HG02678 (cell line): ENCODE measurements around the gene KCNH2.
"Not testable (repeated sequence)": the region's sequence is repeated elsewhere in the genome, so short reads cannot be mapped to it uniquely, and the experiment has no call there.

ENCODE experiments used
- ATAC-seq: cut with Tn5 transposase; IDR thresholded peaks from one replicate; pipeline ENCODE4 v1.9.1; 2021; ENCODE audit warnings: mild to moderate bottlenecking, moderate library complexity; ENCODE audit not compliant: unreplicated experiment

KCNH2 gene, protein sequence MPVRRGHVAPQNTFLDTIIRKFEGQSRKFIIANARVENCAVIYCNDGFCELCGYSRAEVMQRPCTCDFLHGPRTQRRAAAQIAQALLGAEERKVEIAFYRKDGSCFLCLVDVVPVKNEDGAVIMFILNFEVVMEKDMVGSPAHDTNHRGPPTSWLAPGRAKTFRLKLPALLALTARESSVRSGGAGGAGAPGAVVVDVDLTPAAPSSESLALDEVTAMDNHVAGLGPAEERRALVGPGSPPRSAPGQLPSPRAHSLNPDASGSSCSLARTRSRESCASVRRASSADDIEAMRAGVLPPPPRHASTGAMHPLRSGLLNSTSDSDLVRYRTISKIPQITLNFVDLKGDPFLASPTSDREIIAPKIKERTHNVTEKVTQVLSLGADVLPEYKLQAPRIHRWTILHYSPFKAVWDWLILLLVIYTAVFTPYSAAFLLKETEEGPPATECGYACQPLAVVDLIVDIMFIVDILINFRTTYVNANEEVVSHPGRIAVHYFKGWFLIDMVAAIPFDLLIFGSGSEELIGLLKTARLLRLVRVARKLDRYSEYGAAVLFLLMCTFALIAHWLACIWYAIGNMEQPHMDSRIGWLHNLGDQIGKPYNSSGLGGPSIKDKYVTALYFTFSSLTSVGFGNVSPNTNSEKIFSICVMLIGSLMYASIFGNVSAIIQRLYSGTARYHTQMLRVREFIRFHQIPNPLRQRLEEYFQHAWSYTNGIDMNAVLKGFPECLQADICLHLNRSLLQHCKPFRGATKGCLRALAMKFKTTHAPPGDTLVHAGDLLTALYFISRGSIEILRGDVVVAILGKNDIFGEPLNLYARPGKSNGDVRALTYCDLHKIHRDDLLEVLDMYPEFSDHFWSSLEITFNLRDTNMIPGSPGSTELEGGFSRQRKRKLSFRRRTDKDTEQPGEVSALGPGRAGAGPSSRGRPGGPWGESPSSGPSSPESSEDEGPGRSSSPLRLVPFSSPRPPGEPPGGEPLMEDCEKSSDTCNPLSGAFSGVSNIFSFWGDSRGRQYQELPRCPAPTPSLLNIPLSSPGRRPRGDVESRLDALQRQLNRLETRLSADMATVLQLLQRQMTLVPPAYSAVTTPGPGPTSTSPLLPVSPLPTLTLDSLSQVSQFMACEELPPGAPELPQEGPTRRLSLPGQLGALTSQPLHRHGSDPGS

DNA sequence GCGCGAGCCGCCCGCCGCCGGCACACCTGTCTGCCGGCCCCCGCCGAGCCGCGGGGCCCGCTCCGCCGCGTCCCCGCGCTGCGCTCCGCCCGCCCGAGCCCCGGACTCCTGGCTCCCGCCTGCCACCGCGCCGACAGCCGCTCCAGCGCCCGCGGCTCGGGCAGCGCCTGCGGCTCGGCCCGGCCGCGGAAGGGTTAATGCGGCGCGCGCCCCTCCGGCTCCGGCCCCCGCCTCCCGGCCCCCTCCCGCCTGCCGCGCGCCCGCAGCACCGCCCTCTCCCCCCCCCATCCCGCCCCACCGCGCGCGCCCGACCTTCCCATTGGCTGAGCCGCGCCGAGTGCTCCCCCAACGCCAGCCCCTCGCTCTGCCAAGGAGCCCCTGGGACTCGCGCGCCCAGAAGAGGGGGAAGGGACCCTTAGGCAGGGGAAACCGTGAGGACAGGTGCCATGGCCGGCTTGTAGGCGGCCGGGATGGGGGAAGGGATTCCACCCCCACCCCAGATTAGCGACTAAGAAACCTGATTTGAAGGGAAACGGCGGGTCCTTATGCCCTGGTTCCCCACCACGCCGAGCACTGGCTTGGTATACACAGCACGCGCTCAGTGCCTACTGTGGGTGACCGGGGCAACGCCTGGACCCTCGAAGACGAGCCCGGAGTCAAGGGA lies at the start of gene KCNH2:
TSS of gene KCNH2 (minus strand) at position 196 of the 664 bp plus-strand sequence. CDS start 408 bp downstream, outside the sequence.
- ATAC-seq = no peak

GRCh38 chr7:151027728-151028130 lies 49.6 kb upstream of the KCNH2 start:
- ATAC-seq = peak; percentile 1

- not testable (repeated sequence) for ATAC-seq
These were observed 48.9 kb upstream of the KCNH2 start for GRCh38 chr7:151026771-151027727.

DNA sequence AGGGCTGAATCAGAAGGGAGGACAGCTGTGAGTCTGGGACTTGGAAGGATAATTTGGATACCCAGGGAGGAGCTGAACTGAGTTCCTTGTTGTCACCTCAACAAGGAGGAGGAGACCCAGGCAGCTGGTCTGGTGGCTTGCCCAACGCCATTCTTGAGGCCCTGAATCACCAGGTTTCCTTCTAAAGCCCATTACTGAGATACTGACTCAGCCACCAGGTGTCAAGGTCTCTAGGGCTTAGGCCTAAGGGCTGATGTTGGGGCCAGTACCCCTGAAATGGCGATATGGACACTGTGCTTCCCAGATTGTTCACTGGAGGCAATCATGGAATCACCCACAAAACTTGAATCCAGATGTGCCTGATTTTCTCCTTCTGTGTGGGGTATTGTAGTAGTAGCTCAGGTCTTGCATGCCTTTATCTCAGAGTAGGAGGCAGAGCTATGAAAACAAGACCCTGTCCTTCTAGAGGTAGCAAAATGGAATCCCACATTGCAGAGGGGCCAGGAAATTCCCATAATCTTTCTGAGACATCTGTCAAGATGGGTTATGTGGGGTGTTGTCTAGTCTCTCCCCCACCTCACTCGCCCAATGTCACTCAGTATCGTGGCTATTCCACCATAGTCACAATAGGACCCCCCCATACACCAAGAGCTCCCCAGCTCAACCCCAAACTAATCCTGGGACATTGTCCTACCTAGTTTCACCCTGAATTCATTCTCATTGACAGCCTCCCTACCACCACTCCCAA lies 48.0 kb upstream of the KCNH2 start:
- no peak for ATAC-seq

DNA sequence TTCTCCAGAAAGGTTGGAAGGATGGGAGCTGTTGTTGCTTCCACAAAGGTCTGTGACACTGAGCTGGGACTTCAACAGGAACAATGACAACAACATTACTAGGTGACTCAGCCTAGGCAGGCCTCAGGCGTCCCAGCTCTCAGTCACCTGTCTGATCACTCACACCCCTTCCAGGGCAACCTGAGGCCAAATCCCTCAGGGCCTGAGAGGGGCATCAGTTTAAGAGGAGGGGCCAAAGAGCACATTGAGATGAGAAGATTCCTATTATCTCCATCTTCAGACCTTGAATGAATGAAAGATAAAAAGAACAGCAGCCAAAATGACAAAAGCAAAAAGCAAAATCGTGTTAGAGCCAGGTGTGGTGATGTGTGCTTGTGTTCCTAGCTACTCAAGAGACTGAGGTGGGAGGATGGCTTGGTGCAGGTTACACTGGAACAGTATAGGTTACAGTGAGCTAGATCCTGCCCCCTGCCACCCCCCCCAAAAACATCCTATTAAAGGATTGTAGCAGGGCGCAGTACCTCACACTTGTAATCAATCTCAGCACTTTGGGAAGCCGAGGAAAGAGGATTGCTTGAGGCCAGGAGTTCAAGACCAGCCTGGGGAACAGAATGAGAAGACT lies 46.4 kb upstream of the KCNH2 start, which contains the start of gene ATG9B:
TSS of gene ATG9B (minus strand) at position 60 of the 622 bp plus-strand sequence. CDS start 71 bp downstream, outside the sequence.
- ATAC-seq = no peak

- no peak for ATAC-seq
These were observed 45.1 kb upstream of the KCNH2 start for GRCh38 chr7:151023232-151023631.

DNA sequence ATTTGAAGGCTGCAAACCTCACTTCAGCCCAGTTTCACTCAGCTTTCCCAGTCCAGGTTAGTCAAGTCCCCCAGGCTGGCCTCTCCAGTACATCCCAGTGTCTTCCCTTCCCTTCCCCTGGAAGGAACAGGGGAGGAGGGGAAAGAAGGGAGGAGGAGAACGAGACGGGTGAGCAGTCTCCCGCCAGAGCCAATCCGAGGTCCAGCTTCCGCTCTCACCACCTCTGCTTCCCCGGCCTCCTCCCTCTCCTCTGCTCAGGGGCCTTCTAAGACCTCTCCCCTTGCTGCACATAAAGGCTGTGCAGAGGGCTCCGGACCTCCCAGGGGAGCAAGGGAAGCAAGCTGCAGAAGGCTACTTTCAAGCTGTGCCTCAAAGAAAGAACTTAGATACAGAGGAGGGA lies 42.1 kb upstream of the KCNH2 start:
- no peak for ATAC-seq

DNA sequence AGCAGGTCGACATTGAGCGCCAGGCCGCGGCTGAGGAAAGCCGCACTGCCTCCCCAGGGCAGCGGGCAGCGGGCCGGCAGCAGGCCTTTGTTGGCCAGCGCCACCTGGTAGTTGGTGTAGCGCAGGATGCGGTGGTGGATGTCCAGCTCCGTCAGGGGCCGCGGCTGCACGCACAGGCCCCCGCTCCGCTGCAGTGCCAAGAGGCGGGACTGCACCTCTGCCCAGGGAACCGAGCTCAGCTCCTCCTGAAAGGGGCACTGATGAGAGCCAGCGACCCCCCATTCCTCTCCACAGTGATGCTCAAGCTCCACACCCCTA lies 41.0 kb upstream of the KCNH2 start:
- no peak for ATAC-seq

GRCh38 chr7:151018421-151019129 lies 40.5 kb upstream of the KCNH2 start:
- ATAC-seq = no peak

DNA sequence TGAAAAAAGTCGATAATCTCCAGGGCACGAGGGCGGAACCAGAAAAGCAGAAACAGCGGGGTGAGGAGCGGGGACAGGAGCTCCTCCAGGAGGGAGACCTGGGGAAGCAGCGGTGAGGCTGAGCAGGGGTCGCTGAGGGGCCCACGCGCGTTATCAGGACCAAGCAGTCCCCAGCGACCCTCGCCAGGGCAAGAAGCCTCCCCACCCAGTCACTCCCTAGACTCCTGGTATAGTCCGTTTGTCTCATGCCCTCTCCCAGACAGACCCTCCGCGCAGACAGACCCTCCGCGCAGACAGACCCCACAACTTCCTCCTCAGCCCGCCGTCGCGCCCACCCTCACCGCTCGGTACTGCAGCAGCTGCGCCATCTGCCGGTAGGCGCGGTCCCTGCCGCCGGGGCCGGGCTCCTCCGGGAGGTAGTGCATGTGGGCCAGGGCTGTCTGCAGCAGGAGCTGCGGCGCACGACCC lies 39.9 kb upstream of the KCNH2 start:
- ATAC-seq = peak; percentile 73

DNA sequence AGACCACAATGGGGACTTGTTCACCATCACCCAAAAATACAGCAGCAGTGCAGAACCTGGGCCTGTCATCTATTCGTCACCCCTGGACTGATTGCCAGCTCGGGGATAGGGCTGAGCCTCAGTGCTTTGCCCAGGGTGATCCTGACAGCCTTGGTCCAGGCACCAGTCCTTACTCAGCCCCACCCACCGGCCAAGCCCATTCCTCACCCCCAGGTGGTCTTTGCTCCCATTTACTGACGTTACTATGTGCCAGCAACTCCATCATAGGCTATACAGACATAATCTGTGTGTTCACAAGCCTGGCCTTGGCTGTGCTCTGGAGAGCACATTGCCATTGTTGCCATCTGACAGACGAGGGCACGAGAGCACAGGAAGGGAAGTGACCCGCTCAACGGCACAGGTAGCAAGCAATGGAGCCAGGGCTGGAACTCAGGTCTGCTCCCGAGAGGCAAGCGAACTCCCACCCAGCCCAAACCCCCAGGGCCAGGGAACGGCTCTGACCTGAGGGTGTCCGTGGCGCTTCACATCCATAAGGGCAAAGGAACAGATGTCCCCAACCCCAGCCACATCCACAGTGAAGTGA lies 39.3 kb upstream of the KCNH2 start:
- no peak for ATAC-seq

DNA sequence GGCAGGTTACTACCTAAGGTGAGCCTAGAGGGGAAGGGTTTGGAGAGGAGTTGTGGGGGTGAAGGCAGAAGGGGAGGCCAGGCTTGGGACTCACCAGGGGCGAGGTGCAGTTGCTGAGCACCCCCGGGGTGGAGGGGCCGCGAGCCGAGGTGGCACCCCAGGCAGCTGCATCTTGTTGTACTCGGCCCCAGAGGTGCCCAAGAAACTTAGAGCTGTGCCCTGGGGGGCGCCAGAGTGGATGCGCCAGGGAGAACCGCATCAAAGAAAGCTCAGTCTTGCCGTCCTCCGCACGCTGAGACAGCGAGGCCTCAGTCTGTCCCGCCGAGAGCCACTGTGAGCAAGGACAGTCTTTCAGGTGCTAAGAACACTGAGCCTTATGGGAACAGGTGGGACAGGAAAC lies 38.8 kb upstream of the KCNH2 start:
- ATAC-seq = no peak

DNA sequence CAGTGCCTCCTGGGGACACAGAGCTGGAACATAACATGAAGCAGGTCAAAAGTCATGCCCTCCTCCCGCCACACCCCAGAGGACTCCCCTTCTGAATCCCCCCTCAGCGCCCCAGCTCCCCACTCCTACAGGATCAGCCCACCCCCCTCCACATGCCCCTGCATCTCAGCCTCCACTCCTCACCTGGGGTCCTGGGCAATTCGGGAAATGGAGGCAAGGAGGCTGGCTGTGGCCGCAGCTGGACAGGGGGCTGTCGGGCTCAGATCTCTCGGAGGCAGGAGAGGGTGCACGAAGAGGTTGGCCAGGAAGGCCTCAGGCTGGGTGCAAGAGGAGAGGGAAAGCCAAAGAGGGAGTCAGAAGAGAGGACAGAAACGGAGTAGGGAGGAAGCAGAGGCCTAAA lies 38.4 kb upstream of the KCNH2 start:
- no peak for ATAC-seq

DNA sequence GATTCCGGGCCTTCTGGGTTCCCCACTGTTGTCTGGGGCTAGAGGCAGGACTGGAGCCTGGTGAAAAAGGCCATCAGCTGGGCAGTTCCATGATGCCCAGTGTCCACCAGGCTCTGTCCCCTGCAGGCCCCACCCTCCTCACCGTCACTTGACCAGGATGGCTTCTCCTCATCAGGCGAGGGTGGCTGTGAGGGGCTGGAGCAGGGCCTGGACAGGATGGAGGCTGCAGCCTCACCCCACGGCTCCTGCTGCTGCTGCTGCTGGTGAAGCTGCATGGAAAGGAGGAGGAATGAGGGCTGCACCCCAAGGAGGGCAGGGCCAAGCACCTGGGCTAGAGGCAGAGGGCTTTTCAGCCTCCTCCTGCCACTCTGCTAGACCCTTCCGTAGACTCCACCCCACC lies 37.8 kb upstream of the KCNH2 start:
- ATAC-seq = no peak

- ATAC-seq = no peak
These were observed 36.8 kb upstream of the KCNH2 start for GRCh38 chr7:151014950-151015349.

DNA sequence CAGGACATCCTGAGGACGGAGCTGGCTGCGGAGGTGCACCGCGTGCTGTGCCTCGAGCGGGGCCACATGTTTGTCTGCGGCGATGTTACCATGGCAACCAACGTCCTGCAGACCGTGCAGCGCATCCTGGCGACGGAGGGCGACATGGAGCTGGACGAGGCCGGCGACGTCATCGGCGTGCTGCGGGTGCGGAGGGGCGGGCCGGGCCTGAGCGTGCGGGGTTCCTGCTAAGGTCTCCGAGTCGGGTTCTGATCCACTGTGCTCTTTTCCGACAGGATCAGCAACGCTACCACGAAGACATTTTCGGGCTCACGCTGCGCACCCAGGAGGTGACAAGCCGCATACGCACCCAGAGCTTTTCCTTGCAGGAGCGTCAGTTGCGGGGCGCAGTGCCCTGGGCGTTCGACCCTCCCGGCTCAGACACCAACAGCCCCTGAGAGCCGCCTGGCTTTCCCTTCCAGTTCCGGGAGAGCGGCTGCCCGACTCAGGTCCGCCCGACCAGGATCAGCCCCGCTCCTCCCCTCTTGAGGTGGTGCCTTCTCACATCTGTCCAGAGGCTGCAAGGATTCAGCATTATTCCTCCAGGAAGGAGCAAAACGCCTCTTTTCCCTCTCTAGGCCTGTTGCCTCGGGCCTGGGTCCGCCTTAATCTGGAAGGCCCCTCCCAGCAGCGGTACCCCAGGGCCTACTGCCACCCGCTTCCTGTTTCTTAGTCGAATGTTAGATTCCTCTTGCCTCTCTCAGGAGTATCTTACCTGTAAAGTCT lies 35.8 kb upstream of the KCNH2 start:
- ATAC-seq = peak; percentile 47

DNA sequence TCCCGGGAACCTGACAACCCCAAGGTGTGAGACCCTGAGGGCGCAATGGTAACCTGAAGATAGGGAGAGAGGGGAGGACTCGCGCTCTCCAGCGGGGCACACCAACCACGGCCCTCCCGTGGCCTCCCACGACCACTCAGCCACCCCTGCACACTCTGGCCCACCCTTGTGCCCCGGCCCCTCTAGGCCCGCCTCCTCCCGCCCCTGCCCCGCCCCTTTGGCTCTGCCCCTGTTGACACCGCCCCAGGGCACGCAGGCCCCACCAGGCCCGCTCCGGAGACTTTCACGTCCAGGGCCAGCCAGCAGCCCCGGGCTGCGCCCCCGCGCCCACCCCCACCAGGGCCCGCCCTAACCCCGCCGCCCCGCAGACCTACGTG lies 35.2 kb upstream of the KCNH2 start:
- ATAC-seq = no peak
